H7 (cell line): ENCODE measurements around the gene CMSS1. TPM values are rescaled to one million over a fixed set of nuclear protein-coding genes. Genes with fewer than 3 reads are reported as not detected.
"Not testable (repeated sequence)": the region's sequence is repeated elsewhere in the genome, so short reads cannot be mapped to it uniquely, and the experiment has no call there.

Experiments
- DNase-seq: peaks from one replicate; pipeline ENCODE4 v3.0.0; 2012
- H3K27me3 ChIP-seq: 2 replicates; pipeline ENCODE4 v1.6.0; 2011; ENCODE audit warnings: mild to moderate bottlenecking, low read length; ENCODE audit not compliant: control insufficient read depth, insufficient read depth
- H3K36me3 ChIP-seq: replicated peaks from 2 replicates; pipeline ENCODE4 v1.5.1; 2011; ENCODE audit warnings: low read length; ENCODE audit not compliant: control insufficient read depth, insufficient read depth
- H3K4me3 ChIP-seq: 2 replicates; pipeline ENCODE4 v1.5.1; 2011; ENCODE audit warnings: low read depth, mild to moderate bottlenecking, control low read depth, low read length, moderate library complexity; ENCODE audit not compliant: insufficient read depth
- total RNA-seq: library from RNA; depleted of rRNA; stranded (reverse); fragments of >200 nt; shearing (Covaris generic); gene quantifications from 2 replicates; pipeline ENCODE4 v1.2.3, GENCODE V29; 2014

The CMSS1 gene
- total RNA-seq, 1 experiment from 2014 or later: 44.6 TPM

- no peaks in the 10 kb centered on the region for H3K36me3 ChIP-seq
- no peaks in the 10 kb centered on the region for H3K27me3 ChIP-seq
- H3K4me3 ChIP-seq: no peak overlapping the region
- DNase-seq: no peak
Measured at GRCh38 chr3:100032243-100032642, 214.6 kb downstream of the CMSS1 start.

- no peaks in the 10 kb centered on the region for H3K36me3 ChIP-seq
- no peak overlapping the region for H3K4me3 ChIP-seq
- no peak for DNase-seq
- H3K27me3 ChIP-seq: no peaks in the 10 kb centered on the region
Measured at GRCh38 chr3:100033184-100033583, 215.5 kb downstream of the CMSS1 start.

GRCh38 chr3:100033903-100034471 lies 216.3 kb downstream of the CMSS1 start:
- Histone ChIP-seq H3K27me3 (no peaks in the 10 kb centered on the region), H3K36me3 (no peaks in the 10 kb centered on the region), H3K4me3 (no peak overlapping the region)
- DNase-seq: no peak

GRCh38 chr3:100039075-100039474 lies 221.4 kb downstream of the CMSS1 start:
- DNase-seq: no peak
- Histone ChIP-seq H3K4me3 (no peak overlapping the region), H3K27me3 (no peaks in the 10 kb centered on the region), H3K36me3 (no peaks in the 10 kb centered on the region)

GRCh38 chr3:100040451-100041225 lies 223.0 kb downstream of the CMSS1 start:
- DNase-seq: no peak
- Histone ChIP-seq H3K36me3 (no peaks in the 10 kb centered on the region), H3K4me3 (no peak overlapping the region), H3K27me3 (no peaks in the 10 kb centered on the region)

- DNase-seq: no peak
- no peaks in the 10 kb centered on the region for H3K27me3 ChIP-seq
- H3K4me3 ChIP-seq: no peak overlapping the region
- no peaks in the 10 kb centered on the region for H3K36me3 ChIP-seq
Measured at GRCh38 chr3:100041328-100041749, 223.7 kb downstream of the CMSS1 start.

- Histone ChIP-seq H3K36me3 (no peaks in the 10 kb centered on the region), H3K4me3 (no peak overlapping the region), H3K27me3 (no peaks in the 10 kb centered on the region)
- no peak for DNase-seq
Measured at GRCh38 chr3:100042166-100042981, 224.7 kb downstream of the CMSS1 start.

GRCh38 chr3:100043271-100043670 lies 225.6 kb downstream of the CMSS1 start:
- Histone ChIP-seq H3K4me3 (no peak overlapping the region), H3K36me3 (no peaks in the 10 kb centered on the region), H3K27me3 (no peaks in the 10 kb centered on the region)
- no peak for DNase-seq

GRCh38 chr3:100044369-100044768 lies 226.7 kb downstream of the CMSS1 start:
- Histone ChIP-seq H3K36me3 (no peaks in the 10 kb centered on the region), H3K27me3 (no peaks in the 10 kb centered on the region), H3K4me3 (no peak overlapping the region)
- no peak for DNase-seq

GRCh38 chr3:100045696-100046095 lies 228.0 kb downstream of the CMSS1 start:
- Histone ChIP-seq H3K27me3 (no peaks in the 10 kb centered on the region), H3K36me3 (no peaks in the 10 kb centered on the region), H3K4me3 (no peak overlapping the region)
- no peak for DNase-seq

GRCh38 chr3:100046986-100047385 lies 229.3 kb downstream of the CMSS1 start:
- Histone ChIP-seq H3K27me3 (no peaks in the 10 kb centered on the region), H3K36me3 (no peaks in the 10 kb centered on the region), H3K4me3 (no peak overlapping the region)
- DNase-seq: no peak

GRCh38 chr3:100047455-100048141 lies 229.9 kb downstream of the CMSS1 start:
- no peaks in the 10 kb centered on the region for H3K36me3 ChIP-seq
- DNase-seq: no peak
- no peak overlapping the region for H3K4me3 ChIP-seq
- no peaks in the 10 kb centered on the region for H3K27me3 ChIP-seq

GRCh38 chr3:100048248-100048647 lies 230.6 kb downstream of the CMSS1 start:
- DNase-seq: no peak
- H3K4me3 ChIP-seq: no peak overlapping the region
- no peaks in the 10 kb centered on the region for H3K36me3 ChIP-seq

GRCh38 chr3:100051513-100051912 lies 233.9 kb downstream of the CMSS1 start:
- not testable (repeated sequence) for H3K27me3 ChIP-seq, H3K4me3 ChIP-seq, H3K36me3 ChIP-seq, DNase-seq

More at GRCh38 chr3:100048248-100048647, 230.6 kb downstream of the CMSS1 start:
- H3K27me3 ChIP-seq: no peaks in the 10 kb centered on the region
